ENCODE measurements around the gene MRRF.

Gene MRRF, protein sequence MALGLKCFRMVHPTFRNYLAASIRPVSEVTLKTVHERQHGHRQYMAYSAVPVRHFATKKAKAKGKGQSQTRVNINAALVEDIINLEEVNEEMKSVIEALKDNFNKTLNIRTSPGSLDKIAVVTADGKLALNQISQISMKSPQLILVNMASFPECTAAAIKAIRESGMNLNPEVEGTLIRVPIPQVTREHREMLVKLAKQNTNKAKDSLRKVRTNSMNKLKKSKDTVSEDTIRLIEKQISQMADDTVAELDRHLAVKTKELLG

DNA sequence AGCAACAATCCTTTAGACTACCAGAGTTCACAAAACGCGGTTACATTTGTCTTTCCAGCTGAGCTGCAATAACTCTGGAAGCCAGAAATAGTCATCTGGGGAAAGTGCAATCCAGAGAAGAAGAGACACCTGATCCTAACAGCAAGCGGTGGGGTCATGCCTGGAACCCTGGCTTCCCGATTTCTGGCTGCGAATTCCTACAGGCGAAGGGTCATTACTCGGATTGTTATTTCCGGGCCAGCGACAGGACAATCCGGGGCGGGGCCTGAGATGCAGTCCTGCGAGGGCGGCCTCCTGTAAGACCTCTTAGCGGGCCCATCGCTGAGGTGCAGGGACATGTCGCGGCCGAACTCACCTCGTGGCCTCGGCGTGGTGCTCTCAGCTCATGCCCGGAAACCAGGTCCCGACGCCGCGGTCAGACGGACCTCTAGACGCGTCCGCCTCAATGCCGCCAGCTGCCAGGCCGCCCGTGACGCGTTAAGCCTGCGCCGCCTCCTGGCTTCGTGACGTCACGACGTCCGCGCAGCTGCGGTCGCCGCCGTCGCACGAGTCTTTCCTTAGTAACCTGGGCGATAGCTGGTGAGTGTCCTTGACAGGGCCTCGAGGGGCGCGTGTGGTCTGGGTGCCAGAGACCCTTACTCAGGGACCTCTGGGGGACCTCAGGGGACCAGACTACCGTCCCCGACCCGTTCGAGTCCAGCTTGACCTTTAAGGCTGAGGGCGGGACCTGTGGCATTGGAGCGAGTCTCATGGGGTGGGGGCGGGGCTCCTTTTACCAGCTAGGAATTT is at the start of gene MRRF, which contains the start of gene RBM18:
Gene MRRF (plus strand): TSS at position 523 of the 789 bp plus-strand sequence. CDS start 6,010 bp downstream, outside the sequence.
Gene RBM18 (minus strand): TSS at position 481 of the 789 bp plus-strand sequence. CDS start 3,348 bp downstream, outside the sequence.
- Histone ChIP-seq H3K27ac (peak within 1 kb of the TSS; percentile 64 to 99 (median 93)), H3K4me3 (peak within 1 kb of the TSS; percentile 62 to 88 (median 67))

DNA sequence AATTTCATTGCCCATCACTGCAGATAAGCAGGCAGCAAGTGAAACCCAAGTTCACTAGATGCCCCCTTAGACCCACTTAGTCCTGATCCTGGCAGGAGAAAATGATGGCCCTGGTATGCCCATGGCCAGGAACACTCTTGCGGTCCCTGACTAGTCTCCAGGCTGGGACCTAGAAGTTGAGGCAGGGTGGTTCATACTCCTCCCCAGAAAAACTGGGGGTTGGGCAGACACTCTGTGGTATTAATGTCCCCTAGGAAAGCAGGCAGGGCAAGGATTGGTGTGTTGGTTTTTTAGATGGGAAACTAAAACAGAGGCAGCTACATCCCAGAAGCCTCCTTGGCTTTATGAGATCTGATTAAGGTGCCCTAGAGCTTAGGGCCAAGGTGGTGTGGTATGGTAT is 49.0 kb upstream of the MRRF start:
- H3K27ac ChIP-seq = no peak overlapping the region
- no peak overlapping the region for H3K4me3 ChIP-seq

DNA sequence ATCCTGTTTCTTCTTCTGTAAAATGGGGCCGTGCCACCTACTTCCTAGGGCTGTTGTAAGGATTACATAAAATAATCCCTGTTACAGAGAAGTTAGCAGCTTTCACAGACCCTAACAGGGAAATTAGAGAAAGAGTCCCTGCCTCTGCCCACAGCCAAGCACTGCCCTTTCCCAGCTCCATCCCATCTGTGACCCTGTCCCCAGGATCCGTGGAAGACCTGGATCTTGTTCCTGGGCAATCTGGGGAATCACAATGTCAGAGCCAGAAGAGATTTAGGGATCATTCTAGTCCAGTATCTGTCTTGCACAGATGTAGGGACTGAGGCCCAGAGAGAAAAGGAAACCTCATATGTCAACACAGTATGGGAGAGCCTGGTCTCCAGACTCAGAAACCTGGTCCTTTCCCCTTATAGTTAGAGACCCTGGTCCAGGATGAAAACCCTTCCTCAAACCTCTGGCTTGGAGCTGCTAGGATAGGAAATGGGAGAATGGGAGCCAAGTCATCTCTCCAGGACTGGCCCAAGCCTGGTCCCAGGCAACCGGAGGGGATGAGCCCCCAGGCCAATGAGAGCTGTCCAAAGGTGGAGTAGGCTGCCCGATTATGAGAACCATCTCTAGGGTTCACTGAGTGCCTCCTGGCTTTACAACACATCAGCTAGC is 48.4 kb upstream of the MRRF start:
- H3K27ac ChIP-seq = no peak overlapping the region
- H3K4me3 ChIP-seq = no peak overlapping the region

DNA sequence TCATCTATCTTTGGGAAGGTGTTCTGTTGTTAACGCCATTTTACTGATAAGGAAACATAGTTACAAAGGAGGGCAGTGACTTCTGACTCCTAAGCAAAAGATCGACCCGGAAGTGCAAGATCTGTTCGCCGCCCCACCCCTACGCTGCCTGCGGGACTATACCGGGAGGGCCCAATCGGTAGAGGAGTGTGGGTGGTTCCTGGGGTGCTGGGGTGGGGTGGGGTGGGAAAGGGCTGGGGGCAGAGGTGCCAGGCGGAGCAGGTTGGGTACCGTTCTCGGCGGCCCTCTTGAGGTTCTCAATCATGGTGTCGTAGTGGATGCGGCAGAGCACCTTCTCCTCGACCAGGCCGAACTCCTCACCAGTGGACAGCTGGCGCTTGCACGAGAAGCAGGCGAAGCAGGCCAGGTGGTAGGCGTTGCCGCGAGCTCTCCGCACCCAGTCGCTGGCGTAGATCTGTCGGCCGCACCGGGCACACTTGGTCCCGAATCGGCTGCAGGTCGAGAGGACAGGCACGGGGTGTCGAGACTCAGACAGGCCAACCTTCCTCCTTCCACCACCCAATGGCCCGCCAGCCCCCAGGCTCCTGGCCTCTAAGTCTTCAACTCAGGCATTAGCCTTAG is 47.8 kb upstream of the MRRF start:
- no peak overlapping the region for H3K4me3 ChIP-seq
- no peak overlapping the region for H3K27ac ChIP-seq

DNA sequence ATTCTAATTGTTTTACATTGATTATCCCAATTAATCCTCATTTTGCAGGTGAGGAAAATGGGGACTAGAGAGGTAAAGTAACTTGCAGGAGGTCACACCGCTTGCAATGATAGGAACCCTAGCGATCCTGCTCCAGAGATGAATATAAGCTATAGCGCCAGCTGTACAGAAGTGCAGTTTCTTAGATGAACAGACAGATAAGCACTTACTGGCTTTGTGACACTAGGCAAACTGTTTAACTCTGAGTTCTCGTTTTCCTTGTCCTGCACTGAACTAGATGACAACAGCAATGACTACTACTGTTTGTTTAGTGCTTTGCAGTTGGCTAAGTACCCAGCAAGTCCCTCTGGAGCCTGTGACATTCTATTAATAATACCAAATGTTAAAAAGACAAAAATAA is 47.0 kb upstream of the MRRF start:
- Histone ChIP-seq H3K27ac (no peak overlapping the region), H3K4me3 (no peak overlapping the region)

DNA sequence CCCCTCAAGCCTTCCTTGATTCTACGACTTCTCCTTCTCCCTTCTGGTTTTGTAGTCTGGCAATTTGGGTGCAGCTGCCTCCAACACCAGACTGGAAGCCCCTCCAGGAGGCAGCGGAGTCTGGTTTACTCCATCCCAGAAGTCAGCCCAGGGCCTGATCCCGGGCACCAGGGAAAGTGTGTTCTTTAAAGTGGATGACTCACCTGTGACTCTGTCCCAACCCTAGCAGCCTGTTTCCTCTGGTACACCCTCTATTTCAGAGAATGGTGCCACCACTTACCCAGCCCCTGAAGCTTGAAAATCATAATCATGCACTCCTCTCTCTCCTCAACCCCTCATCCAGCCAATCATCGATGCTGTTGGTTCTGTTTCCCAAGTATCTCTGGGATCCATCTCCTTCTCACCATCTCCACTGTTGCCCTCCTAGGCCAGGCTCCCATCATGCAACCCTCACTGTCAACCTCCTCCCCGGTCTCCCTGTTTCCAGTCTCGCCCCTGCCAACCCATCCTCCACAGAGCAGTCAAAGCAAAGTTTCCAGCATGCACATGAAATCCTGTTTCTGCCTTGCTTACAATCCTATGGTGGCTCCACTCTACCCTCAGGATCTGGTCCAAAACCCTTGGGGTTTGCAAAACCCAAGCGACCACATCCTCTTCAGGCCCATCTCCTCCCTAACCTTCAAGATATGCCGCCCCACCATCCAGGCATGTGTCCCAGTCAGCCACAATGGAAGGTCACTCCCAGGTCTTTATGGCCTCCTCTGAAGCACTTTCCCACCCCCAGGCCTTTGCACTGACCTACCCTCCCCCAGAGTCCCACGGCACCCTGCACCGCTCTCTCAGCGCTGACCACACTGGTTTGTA is 46.4 kb upstream of the MRRF start:
- Histone ChIP-seq H3K4me3 (no peak overlapping the region), H3K27ac (no peak overlapping the region)

DNA sequence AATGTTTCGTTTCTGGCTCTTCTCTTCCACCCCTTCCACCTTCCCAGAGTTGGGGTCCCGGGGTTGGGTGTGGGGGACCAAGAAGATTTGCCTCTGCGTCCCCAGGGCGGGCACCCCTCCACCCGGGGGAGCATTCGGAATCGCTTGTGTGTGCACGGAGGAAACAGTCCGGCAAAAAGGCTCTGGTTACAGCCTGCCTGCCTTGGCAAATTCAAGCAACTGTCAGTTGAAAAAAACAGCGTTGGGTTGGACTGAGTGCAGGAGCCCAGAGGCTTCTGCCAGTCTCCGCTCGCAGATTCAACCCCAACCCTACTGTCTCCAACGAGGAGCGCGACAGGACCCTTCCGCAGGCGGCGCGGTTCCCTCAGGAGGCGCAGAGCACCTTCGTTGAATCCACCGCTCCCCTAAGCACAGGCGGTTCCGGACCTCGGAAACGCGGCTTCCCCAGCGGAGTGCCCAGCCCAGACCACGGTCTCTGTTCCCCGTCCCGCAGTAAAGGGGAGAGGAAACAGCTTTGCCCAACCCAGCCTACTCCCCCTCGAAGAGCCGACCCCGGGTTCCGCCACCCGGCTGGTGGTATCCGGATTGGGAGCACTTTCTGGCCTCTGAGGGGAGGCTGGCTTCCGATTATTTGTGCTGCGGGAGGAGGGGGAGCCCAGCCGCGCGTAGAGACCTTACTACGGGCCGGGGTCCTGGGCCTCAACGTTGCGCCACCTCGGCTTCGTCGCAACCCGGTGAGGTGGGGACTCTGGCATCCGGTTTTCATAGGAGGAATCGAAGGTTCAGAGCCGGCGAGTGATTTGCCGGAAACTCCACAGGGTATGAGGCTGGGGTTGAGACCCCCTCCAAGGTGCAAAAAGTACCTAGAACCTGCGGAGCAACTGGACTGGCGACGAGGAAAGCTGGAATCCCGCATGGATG is 45.5 kb upstream of the MRRF start:
- Histone ChIP-seq H3K27ac (no peak overlapping the region), H3K4me3 (peak overlapping the region in 2 of 7 experiments; percentile 10)

DNA sequence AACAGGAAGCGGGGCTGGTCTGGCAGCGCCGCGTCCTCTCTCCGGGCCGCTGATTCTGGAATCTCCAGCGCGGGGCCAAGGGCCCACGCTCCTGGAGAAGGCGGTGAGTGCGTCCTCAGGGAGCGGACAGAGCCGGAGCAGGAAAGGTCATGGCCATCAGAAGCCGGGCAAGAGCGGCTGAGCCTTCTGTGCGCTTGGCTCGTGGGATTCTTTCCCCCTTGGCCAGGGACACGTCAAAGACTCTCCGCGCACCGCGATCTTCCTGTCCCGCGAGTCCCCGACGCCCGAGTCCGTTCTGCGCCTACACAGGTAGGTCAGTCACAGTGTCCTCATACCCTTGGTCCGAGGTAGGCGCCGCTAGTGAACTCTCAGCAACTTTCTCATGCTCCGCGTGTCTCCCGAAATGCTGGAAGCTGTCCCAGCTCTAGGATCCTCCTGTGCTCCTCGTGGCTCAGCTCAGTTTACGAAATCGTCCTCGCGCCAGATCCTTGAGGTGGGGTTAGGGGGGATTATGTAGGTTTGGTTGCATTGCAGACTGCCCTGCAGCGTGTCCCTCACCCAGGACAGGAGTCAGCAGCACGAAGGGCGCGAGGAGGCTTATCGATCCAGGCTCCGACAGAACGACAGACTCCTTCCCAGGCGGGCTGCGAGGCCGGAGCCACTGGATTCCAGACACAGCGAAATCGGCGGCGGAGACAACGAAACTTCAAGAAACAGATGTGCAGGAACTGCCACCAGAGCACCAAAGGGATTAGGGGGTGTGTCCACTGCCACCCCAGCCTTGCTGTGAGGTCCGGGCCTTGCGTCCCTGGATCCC is 44.6 kb upstream of the MRRF start:
- Histone ChIP-seq H3K4me3 (peak overlapping the region in 1 of 7 experiments; percentile 10), H3K27ac (no peak overlapping the region)

DNA sequence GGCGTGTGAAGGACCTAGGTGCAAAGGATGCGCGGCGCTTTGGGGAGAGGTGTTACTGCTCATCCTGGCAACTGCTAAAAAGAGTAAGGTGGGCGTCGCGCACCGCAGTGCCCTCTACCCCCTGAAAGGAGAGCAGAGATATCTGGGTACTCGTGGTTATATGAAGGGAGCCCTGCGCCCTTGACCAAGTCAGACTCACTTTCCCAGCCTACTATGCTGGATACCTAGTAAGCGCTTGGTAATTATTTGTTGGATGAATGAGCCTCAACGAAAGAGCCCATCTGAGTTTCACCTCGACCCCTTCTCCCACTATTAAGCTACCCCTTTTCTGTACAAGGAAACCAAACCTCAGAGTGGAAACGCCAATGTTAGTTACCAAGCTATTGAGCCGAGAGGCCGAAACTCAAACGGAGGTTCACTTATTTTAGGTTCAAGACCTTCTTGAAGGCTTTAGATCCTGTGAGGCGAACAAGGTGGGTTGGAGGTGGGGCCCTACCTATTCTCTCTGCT is 44.0 kb upstream of the MRRF start:
- H3K4me3 ChIP-seq = no peak overlapping the region
- no peak overlapping the region for H3K27ac ChIP-seq

DNA sequence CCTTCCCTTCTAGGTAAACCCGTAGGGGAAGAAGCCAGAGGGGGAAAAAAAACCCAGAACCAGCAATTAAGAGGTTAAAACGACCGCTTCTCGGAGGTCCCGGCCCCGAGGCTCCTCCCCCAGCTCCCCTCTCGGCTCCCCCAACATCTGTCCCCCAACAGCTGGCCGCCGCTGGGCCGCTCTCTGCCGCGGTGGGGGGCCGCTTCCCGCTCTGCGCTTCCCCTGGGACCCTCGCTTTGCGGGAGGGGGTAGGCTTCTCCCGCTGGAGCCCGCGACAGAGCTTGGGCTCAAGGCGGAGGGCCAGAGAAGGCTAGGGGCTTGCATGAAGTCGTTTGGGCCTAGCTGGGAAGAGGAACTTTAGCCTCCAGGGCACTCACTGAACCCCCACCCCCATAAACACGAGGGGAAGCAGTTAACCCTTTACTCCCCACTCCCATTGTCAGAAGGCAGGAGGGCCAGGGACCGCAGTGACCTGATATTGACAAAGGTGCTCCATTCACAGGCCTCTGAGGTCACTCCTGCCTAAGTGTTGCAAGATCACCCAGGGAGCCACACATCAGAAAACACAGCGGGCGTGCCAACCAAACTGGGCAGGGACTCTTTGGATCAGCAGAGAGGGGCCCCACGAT is 43.4 kb upstream of the MRRF start:
- no peak overlapping the region for H3K4me3 ChIP-seq
- no peak overlapping the region for H3K27ac ChIP-seq

DNA sequence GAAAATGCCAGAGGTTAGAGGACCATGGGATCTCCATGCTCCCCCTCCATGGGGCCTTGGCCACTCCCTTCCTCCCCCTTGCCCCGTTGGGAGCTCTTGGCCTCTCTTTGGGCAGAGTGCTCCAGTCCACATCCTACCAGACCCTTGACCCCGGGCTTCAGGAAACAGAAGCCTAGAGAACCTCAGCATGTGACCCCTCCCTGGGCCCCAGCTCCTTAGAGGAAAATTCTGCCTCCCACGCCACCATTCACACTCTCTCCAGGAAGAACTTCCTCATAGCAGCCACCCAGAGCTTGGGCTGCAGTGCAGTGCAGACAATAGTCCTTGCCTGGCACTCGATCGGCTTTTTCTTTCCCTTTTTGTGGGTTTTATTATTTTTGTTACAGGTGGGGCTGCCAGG is 41.9 kb upstream of the MRRF start:
- H3K4me3 ChIP-seq = no peak overlapping the region
- H3K27ac ChIP-seq = no peak overlapping the region

DNA sequence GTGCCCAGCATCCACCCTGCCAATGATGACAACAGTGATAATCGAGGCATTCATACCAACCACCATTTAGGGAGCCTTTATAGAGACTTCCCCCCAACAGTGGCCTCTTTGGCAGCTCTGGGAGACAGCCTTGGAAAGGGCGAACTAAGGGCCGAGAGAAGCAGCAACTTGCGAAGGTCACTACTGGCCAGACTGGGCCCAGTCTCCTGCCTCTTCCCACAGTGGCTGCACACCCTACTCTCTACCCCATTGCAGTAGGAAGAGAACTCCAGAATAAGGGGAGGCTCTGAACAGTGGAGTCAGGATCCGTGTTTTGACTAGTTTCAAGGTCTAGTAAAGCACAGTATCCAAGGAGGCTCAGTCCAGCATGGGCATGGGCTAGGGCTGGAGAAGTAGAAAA is 41.2 kb upstream of the MRRF start:
- H3K4me3 ChIP-seq = no peak overlapping the region
- H3K27ac ChIP-seq = no peak overlapping the region

DNA sequence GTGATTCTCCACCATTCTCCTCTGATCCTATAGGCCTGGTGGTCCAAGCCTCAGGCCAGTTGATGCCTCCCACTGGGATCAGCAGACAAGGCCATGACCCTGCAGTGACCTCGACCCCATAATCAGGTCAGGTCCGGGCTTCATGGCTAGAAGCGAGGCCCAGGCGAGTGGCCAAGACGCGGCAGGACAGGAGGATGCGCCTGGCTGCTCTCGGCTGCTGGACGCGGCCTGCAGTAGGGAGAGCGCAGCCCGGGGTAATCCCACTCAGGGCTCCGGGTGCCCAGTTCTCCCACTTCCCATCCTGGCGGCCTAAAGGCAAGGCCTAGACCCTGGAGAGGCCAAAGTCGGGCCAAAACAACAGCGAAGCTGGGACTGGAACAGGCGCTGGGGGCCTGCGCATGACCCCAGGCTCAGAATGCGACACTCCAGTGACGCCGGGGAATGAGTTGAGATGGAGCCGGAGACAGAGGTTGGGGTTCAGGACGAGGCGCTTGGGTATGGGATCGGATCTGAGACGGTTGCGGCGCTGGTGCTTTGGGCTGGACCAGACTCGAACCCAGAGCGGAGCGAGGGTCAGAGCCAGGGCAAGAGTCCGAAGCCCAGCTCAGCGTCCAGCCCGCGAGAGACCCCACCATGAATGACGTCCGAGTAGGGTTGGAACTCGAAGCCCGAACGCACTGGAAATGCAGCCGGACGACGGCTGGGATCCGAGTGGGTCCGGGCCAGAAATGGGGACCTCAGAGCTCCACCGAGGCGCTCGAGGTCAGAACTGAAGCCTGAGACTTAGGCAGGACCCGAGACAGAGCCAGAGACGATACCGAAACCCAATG is 39.2 kb upstream of the MRRF start:
- Histone ChIP-seq H3K4me3 (peak overlapping the region in 1 of 7 experiments; percentile 12), H3K27ac (no peak overlapping the region)

DNA sequence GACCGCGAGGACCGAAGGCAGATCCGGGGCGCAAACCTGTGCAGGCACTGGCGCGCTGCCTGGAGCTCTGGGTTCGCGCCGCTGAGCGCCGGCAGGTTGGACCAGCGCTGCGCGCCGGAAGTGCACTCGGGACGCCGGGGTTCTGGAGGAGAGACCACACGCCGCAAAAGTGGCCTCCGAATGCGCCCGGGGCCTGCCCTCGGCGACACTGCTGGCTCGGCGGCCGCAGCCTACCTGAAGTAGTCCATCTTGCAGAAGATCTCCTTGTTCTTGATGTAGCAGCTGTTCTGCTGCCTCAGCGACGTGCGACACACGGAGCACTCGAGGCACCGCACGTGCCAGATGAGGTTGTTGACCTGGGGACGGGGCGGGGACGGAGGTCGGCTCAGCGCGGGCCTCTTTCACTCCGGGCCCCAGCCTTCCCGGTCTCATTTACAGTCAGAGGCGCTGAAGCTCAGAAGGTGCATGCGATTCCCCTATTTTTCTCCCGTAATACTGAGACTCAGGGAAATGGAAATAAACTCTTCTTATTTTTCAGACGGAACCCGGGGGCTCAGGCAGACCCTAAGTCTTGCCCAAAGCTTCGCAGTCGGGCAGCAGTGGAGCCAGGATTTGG is 38.4 kb upstream of the MRRF start:
- peak overlapping the region in 1 of 7 experiments; percentile 12 for H3K4me3 ChIP-seq
- no peak overlapping the region for H3K27ac ChIP-seq

Data from skin epidermis (tissue), 12 donors.